ENCODE data around the gene STIL. TPM values are rescaled to one million over a fixed set of nuclear protein-coding genes. Genes with fewer than 3 reads are reported as not detected.

The STIL gene
- total RNA-seq, 4 donors from 2014 or later: 3.4 to 16.3 (median 6.5) TPM

- no peak overlapping the region for H3K27ac ChIP-seq
- DNase-seq: no peak
- WGBS, 2 donors (ENCODE audit: low coverage in 1 of 2): 1% methylated on average over 50 of the region's 79 CpGs; no CpG with 5 or more reads in 1 of the 2 donors
- TF ChIP-seq EP300 (IDR thresholded peaks at IDR 0.05; ENCODE audit: low read depth): no peak
- TF ChIP-seq POLR2AphosphoS5 (IDR thresholded peaks at IDR 0.05): no peak
- TF ChIP-seq POLR2A (IDR thresholded peaks at IDR 0.05): no peak
- TF ChIP-seq CTCF (IDR thresholded peaks at IDR 0.05): no peak
- H3K9me3 ChIP-seq: no peaks in the 10 kb centered on the region
- H3K4me1 ChIP-seq: peaks cover 8 to 25% (median 16%) of the 10 kb centered on the region in 4 donors
- H3K36me3 ChIP-seq: no peaks in the 10 kb centered on the region
- in situ Hi-C loops (cut with MboI; ENCODE audit: low pct_ligation_motif_present in 1 of 4, low pct_unique_long_range_greater_than_20kb in 1 of 4, low sequenced_read_pairs in 3 of 4): no loop called here
- H3K27me3 ChIP-seq: peaks cover 93% of the 10 kb centered on the region
- peak overlapping the region in 2 of 4 donors; percentile 22 to 38 for H3K4me3 ChIP-seq
- intact Hi-C loops (cut with DNase I; ENCODE audit: low total_unique reads): no loop called here
Measured at GRCh38 chr1:47225430-47226100, 88.4 kb downstream of the STIL start.

- no peak for TF ChIP-seq EP300 (IDR thresholded peaks at IDR 0.05; ENCODE audit: low read depth)
- no peak for TF ChIP-seq CTCF (IDR thresholded peaks at IDR 0.05)
- no peak for TF ChIP-seq POLR2A (IDR thresholded peaks at IDR 0.05)
- no peak for TF ChIP-seq POLR2AphosphoS5 (IDR thresholded peaks at IDR 0.05)
- H3K27me3 ChIP-seq: peaks cover 86% of the 10 kb centered on the region
- peak overlapping the region in 2 of 4 donors; percentile 22 to 38 for H3K4me3 ChIP-seq
Measured at GRCh38 chr1:47224676-47225399, 89.1 kb downstream of the STIL start.

GRCh38 chr1:47223921-47224675, 89.8 kb downstream of the STIL start:
- H3K27me3 ChIP-seq: peaks cover 79% of the 10 kb centered on the region
- TF ChIP-seq POLR2A (IDR thresholded peaks at IDR 0.05): no peak
- no peak for TF ChIP-seq CTCF (IDR thresholded peaks at IDR 0.05)
- no peak for TF ChIP-seq POLR2AphosphoS5 (IDR thresholded peaks at IDR 0.05)
- TF ChIP-seq EP300 (IDR thresholded peaks at IDR 0.05; ENCODE audit: low read depth): no peak
- no peak for DNase-seq
- H3K9me3 ChIP-seq: no peaks in the 10 kb centered on the region
- intact Hi-C loops (cut with DNase I; ENCODE audit: low total_unique reads) (no loop called here), in situ Hi-C loops (cut with MboI; ENCODE audit: low pct_ligation_motif_present in 1 of 4, low pct_unique_long_range_greater_than_20kb in 1 of 4, low sequenced_read_pairs in 3 of 4) (no loop called here)
- 40% methylated on average over 9 of the region's 9 CpGs; no CpG with 5 or more reads in 1 of the 2 donors for WGBS, 2 donors (ENCODE audit: low coverage in 1 of 2)
- peaks cover 8 to 14% (median 13%) of the 10 kb centered on the region in 4 donors for H3K4me1 ChIP-seq
- no peak overlapping the region for H3K27ac ChIP-seq
- no peak overlapping the region for H3K4me3 ChIP-seq
- H3K36me3 ChIP-seq: no peaks in the 10 kb centered on the region

More at GRCh38 chr1:47224676-47225399, 89.1 kb downstream of the STIL start:
- 15% methylated on average over 30 of the region's 30 CpGs; no CpG with 5 or more reads in 1 of the 2 donors for WGBS, 2 donors (ENCODE audit: low coverage in 1 of 2)
- no peaks in the 10 kb centered on the region for H3K36me3 ChIP-seq
- in situ Hi-C loops (cut with MboI; ENCODE audit: low pct_ligation_motif_present in 1 of 4, low pct_unique_long_range_greater_than_20kb in 1 of 4, low sequenced_read_pairs in 3 of 4): no loop called here
- intact Hi-C loops (cut with DNase I; ENCODE audit: low total_unique reads): no loop called here
- H3K27ac ChIP-seq: no peak overlapping the region
- H3K4me1 ChIP-seq: peaks cover 8 to 21% (median 15%) of the 10 kb centered on the region in 4 donors
- no peaks in the 10 kb centered on the region for H3K9me3 ChIP-seq
- no peak for DNase-seq

All from transverse colon (tissue), 4 donors.